K562 (cell line): ENCODE data around the gene BAIAP2. TPM values are rescaled to one million over a fixed set of nuclear protein-coding genes. Genes with fewer than 3 reads are reported as not detected.
A peak's percentile ranks its signal among the peaks of the same experiment; 100 is the strongest.

ENCODE experiments used
- FIP1L1 ChIP-seq: fragments of 200-400 bp; formaldehyde crosslinking; IDR thresholded peaks from 2 replicates; pipeline ENCODE4 v1.6.1; 2018; ENCODE audit warnings: mild to moderate bottlenecking, low read depth, low read length; ENCODE audit not compliant: poor library complexity, severe bottlenecking
- GTF2A2 ChIP-seq: IDR thresholded peaks from 2 replicates; pipeline ENCODE4 v1.6.1; 2016; ENCODE audit warnings: mild to moderate bottlenecking, missing genetic modification characterization, missing compliant biosample characterization
- PHTF2 ChIP-seq: fragments of 250-450 bp; sonication (Bioruptor Pico); IDR thresholded peaks from 2 replicates; pipeline ENCODE4 v1.5.0; 2021; ENCODE audit warnings: mild to moderate bottlenecking
- PTBP1 ChIP-seq: fragments of 200-400 bp; formaldehyde crosslinking; IDR thresholded peaks from 2 replicates; pipeline ENCODE4 v1.6.1; 2017; ENCODE audit warnings: low read depth, low read length
- RBM15 ChIP-seq: fragments of 200-400 bp; formaldehyde crosslinking; IDR thresholded peaks from 2 replicates; pipeline ENCODE4 v1.6.1; 2018; ENCODE audit warnings: mild to moderate bottlenecking, low read length, moderate library complexity; ENCODE audit not compliant: insufficient read depth
- SIRT6 ChIP-seq: IDR thresholded peaks from one replicate; pipeline ENCODE4 v1.6.1; 2012; ENCODE audit warnings: low read depth, mild to moderate bottlenecking, control low read depth, inconsistent platforms, low read length, moderate library complexity
- polyA plus RNA-seq, 8 experiments: library from polyadenylated mRNA; depleted of rRNA in 4 of 8; stranded (reverse) in 5 of 8; unstranded in 3 of 8; fragments of >200 nt; fragmentation: Nextera tagmentation in 2 of 8; fragmentation: Illumina TruSeq in 1 of 8; extraction: Ambion mirVana in 2 of 8; extraction: Trizol in 1 of 8; gene quantifications; 2 replicates each; pipeline versions ENCODE4 v1.2.1 to v1.2.3, GENCODE V29; 2011 to 2014; ENCODE audit warnings: inconsistent platforms in 1 of 8, missing spikeins in 1 of 8
- total RNA-seq, 7 experiments: library from RNA; depleted of rRNA in 6 of 7; stranded (reverse); fragments of >200 nt in 6 of 7; fragmentation: Illumina TruSeq in 2 of 7; extraction: Trizol in 2 of 7; gene quantifications; 2 replicates each; pipeline versions ENCODE4 v1.2.1 to v1.2.3, GENCODE V29; 2011 to 2021; ENCODE audit warnings: low replicate concordance in 1 of 7
- TF ChIP-seq, protein P1 (sequence below): fragments of 450-650 bp; IDR thresholded peaks from 2 replicates; pipeline ENCODE4 v1.6.1; 2017; ENCODE audit warnings: antibody characterized with exemption, mild to moderate bottlenecking
- TF ChIP-seq, protein P2 (sequence below): fragments of 250-450 bp; sonication (Bioruptor Pico); IDR thresholded peaks from 2 replicates; pipeline ENCODE4 v1.9.0; 2021; ENCODE audit warnings: mild to moderate bottlenecking, inconsistent platforms
- TF ChIP-seq, protein P3 (sequence below): fragments of 250-450 bp; sonication (Bioruptor Pico); IDR thresholded peaks from 2 replicates; pipeline ENCODE4 v1.8.0; 2022; ENCODE audit warnings: moderate library complexity, mild to moderate bottlenecking, inconsistent platforms
- TF ChIP-seq, protein P4 (sequence below): IDR thresholded peaks from 2 replicates; pipeline ENCODE4 v1.6.1; 2011; ENCODE audit not compliant: insufficient read length; ENCODE audit errors: extremely low read depth

BAIAP2 gene
- total and polyA plus RNA-seq, 9 of the 15 experiments (the other 6 are each of a cell fraction or from before 2014, with no cell fraction given): 2.3 to 51.6 (median 18.4) TPM

DNA sequence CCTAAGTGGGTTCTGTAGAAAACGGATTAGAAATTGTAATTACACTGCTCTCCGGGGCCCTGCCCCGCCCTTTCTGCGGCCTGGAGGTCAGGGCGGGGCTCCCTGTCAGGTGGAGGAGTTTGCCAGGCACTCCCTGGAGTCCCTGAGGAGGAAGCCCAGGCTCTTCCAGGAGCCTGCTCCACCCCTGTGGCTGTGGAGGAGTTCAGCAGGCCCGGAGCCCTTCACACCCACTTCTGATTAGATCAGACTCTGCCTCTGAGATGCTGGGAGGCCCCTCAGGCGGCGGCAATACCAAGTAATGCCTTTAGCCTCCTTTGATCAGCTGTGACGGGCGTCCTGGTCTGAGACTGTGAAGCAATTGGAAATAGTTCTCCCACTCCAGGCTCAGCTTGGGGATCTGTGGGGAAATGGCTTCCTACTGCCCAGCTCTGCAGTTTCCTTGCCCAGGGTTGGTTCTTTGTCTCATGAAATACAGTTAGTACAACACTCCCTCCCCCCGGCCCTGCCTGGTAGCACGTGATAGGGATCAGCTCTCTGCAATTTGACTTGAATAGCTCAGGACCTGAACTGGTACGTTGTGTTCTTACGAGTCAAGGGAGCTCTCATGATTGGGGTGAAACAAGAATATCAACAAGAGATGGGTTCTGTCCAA lies 22.3 kb downstream of the BAIAP2 start (continued):
- TF ChIP-seq, protein P1, sequence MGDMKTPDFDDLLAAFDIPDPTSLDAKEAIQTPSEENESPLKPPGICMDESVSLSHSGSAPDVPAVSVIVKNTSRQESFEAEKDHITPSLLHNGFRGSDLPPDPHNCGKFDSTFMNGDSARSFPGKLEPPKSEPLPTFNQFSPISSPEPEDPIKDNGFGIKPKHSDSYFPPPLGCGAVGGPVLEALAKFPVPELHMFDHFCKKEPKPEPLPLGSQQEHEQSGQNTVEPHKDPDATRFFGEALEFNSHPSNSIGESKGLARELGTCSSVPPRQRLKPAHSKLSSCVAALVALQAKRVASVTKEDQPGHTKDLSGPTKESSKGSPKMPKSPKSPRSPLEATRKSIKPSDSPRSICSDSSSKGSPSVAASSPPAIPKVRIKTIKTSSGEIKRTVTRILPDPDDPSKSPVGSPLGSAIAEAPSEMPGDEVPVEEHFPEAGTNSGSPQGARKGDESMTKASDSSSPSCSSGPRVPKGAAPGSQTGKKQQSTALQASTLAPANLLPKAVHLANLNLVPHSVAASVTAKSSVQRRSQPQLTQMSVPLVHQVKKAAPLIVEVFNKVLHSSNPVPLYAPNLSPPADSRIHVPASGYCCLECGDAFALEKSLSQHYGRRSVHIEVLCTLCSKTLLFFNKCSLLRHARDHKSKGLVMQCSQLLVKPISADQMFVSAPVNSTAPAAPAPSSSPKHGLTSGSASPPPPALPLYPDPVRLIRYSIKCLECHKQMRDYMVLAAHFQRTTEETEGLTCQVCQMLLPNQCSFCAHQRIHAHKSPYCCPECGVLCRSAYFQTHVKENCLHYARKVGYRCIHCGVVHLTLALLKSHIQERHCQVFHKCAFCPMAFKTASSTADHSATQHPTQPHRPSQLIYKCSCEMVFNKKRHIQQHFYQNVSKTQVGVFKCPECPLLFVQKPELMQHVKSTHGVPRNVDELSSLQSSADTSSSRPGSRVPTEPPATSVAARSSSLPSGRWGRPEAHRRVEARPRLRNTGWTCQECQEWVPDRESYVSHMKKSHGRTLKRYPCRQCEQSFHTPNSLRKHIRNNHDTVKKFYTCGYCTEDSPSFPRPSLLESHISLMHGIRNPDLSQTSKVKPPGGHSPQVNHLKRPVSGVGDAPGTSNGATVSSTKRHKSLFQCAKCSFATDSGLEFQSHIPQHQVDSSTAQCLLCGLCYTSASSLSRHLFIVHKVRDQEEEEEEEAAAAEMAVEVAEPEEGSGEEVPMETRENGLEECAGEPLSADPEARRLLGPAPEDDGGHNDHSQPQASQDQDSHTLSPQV: 0 out of 2 replicates have a peak, but pooled peaks have one; percentile 30
- TF ChIP-seq SIRT6 (no peak), FIP1L1 (no peak), PHTF2 (no peak), RBM15 (no peak), PTBP1 (no peak), GTF2A2 (no peak)
- TF ChIP-seq, protein P2, sequence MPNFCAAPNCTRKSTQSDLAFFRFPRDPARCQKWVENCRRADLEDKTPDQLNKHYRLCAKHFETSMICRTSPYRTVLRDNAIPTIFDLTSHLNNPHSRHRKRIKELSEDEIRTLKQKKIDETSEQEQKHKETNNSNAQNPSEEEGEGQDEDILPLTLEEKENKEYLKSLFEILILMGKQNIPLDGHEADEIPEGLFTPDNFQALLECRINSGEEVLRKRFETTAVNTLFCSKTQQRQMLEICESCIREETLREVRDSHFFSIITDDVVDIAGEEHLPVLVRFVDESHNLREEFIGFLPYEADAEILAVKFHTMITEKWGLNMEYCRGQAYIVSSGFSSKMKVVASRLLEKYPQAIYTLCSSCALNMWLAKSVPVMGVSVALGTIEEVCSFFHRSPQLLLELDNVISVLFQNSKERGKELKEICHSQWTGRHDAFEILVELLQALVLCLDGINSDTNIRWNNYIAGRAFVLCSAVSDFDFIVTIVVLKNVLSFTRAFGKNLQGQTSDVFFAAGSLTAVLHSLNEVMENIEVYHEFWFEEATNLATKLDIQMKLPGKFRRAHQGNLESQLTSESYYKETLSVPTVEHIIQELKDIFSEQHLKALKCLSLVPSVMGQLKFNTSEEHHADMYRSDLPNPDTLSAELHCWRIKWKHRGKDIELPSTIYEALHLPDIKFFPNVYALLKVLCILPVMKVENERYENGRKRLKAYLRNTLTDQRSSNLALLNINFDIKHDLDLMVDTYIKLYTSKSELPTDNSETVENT (CRISPR knock-in tag): no peak
- TF ChIP-seq, protein P3, sequence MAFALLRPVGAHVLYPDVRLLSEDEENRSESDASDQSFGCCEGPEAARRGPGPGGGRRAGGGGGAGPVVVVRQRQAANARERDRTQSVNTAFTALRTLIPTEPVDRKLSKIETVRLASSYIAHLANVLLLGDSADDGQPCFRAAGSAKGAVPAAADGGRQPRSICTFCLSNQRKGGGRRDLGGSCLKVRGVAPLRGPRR (CRISPR knock-in tag): no peak
- TF ChIP-seq, protein P4, sequence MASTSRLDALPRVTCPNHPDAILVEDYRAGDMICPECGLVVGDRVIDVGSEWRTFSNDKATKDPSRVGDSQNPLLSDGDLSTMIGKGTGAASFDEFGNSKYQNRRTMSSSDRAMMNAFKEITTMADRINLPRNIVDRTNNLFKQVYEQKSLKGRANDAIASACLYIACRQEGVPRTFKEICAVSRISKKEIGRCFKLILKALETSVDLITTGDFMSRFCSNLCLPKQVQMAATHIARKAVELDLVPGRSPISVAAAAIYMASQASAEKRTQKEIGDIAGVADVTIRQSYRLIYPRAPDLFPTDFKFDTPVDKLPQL: no peak
